ENCODE measurements around the gene BGN.

GRCh38 chrX:153502131-153502530 lies 7.4 kb downstream of the BGN start:
- TF ChIP-seq CTCF (conservative IDR thresholded peaks at IDR 0.05), result no peak
- TF ChIP-seq ZFX (IDR thresholded peaks at IDR 0.05), result no peak
